Suprapubic skin (tissue), 4 donors: ENCODE data around the gene PRKN. TPM values are rescaled to one million over a fixed set of nuclear protein-coding genes. Genes with fewer than 3 reads are reported as not detected.
"Not testable (repeated sequence)": the region's sequence is repeated elsewhere in the genome, so short reads cannot be mapped to it uniquely, and the experiment has no call there.

ENCODE experiments used
- DNase-seq, 2 donors: peaks; one replicate each; pipeline ENCODE4 v3.0.0-alpha.2; 2019; ENCODE audit warnings: low spot score in 2 of 2
- H3K27ac ChIP-seq: fragments of 200-600 bp; sonication (generic); one replicate; pipeline ENCODE4 v1.5.1; 2019
- H3K27me3 ChIP-seq: fragments of 200-600 bp; sonication (generic); one replicate; pipeline ENCODE4 v1.5.1; 2019
- H3K36me3 ChIP-seq: fragments of 200-600 bp; sonication (generic); one replicate; pipeline ENCODE4 v1.5.1; 2019
- H3K4me1 ChIP-seq: fragments of 200-600 bp; sonication (generic); one replicate; pipeline ENCODE4 v1.5.1; 2019
- H3K4me3 ChIP-seq: fragments of 200-600 bp; sonication (generic); one replicate; pipeline ENCODE4 v1.5.1; 2019; ENCODE audit warnings: mild to moderate bottlenecking
- H3K9me3 ChIP-seq: fragments of 200-600 bp; sonication (generic); one replicate; pipeline ENCODE4 v1.5.1; 2019
- EP300 ChIP-seq: sonication (generic); formaldehyde crosslinking; IDR thresholded peaks from one replicate; pipeline ENCODE4 v1.6.1; 2017; ENCODE audit warnings: antibody characterized with exemption
- POLR2A ChIP-seq, 2 donors: fragments of 450-650 bp; IDR thresholded peaks; one replicate each; pipeline ENCODE4 v1.6.1; 2017; ENCODE audit warnings: antibody characterized with exemption in 2 of 2, mild to moderate bottlenecking in 2 of 2, moderate library complexity in 2 of 2
- POLR2AphosphoS5 ChIP-seq, 3 donors: sonication (generic); formaldehyde crosslinking; IDR thresholded peaks; one replicate each; pipeline ENCODE4 v1.6.1; 2017; ENCODE audit warnings: antibody characterized with exemption in 3 of 3
- WGBS: methylation state at CpG from one replicate; pipeline ENCODE4 v1.1.5; 2018; 5-methylcytosine and 5-hydroxymethylcytosine counted together
- total RNA-seq, 4 donors: library from RNA; depleted of rRNA; stranded (reverse); fragments of >200 nt; gene quantifications; one replicate each; pipeline ENCODE4 v1.1.0, GENCODE V29; 2016
- TF ChIP-seq, protein P1 (sequence below), 2 donors: fragments of 200-600 bp in 1 of 2; fragments of 450-650 bp in 1 of 2; sonication (generic) in 1 of 2; IDR thresholded peaks; one replicate each; pipeline ENCODE4 v1.5.1; 2016 to 2019; ENCODE audit warnings: antibody characterized with exemption in 2 of 2, mild to moderate bottlenecking in 1 of 2, moderate library complexity in 1 of 2

The PRKN gene
- total RNA-seq, 4 donors from 2014 or later = 7.2 to 22.8 (median 14.4) TPM

DNA sequence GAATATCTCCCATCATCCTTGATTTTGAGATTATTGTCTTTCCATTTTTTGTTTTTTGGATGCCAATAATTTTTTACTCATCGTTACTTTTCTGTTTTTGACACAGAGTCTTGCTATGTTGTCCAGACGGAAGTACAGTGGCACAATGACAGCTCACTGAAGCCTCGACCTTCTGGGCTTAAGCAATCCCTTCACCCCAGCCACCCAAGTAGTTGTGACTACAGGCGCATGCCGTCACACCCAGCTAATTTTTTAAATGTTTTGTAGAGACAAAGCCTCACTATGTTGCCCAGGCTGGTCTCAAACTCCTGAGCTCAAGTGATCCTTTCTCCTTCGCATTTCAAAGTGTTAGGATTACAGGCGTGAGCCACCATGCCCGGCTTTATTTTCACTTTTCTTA is 851.3 kb downstream of the PRKN start:
- H3K4me3 ChIP-seq = no peak overlapping the region
- H3K27ac ChIP-seq = no peak overlapping the region
- H3K36me3 ChIP-seq = no peaks in the 10 kb centered on the region
- 92% methylated on average over 8 of the region's 8 CpGs for WGBS
- no peak for DNase-seq
- no peaks in the 10 kb centered on the region for H3K4me1 ChIP-seq
- H3K9me3 ChIP-seq = peaks cover 6% of the 10 kb centered on the region
- H3K27me3 ChIP-seq = no peaks in the 10 kb centered on the region
- TF ChIP-seq, protein P1, sequence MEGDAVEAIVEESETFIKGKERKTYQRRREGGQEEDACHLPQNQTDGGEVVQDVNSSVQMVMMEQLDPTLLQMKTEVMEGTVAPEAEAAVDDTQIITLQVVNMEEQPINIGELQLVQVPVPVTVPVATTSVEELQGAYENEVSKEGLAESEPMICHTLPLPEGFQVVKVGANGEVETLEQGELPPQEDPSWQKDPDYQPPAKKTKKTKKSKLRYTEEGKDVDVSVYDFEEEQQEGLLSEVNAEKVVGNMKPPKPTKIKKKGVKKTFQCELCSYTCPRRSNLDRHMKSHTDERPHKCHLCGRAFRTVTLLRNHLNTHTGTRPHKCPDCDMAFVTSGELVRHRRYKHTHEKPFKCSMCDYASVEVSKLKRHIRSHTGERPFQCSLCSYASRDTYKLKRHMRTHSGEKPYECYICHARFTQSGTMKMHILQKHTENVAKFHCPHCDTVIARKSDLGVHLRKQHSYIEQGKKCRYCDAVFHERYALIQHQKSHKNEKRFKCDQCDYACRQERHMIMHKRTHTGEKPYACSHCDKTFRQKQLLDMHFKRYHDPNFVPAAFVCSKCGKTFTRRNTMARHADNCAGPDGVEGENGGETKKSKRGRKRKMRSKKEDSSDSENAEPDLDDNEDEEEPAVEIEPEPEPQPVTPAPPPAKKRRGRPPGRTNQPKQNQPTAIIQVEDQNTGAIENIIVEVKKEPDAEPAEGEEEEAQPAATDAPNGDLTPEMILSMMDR (IDR thresholded peaks at IDR 0.05) = no peak
- TF ChIP-seq POLR2AphosphoS5 (IDR thresholded peaks at IDR 0.05) = no peak
- no peak for TF ChIP-seq POLR2A (IDR thresholded peaks at IDR 0.05)
- no peak for TF ChIP-seq EP300

DNA sequence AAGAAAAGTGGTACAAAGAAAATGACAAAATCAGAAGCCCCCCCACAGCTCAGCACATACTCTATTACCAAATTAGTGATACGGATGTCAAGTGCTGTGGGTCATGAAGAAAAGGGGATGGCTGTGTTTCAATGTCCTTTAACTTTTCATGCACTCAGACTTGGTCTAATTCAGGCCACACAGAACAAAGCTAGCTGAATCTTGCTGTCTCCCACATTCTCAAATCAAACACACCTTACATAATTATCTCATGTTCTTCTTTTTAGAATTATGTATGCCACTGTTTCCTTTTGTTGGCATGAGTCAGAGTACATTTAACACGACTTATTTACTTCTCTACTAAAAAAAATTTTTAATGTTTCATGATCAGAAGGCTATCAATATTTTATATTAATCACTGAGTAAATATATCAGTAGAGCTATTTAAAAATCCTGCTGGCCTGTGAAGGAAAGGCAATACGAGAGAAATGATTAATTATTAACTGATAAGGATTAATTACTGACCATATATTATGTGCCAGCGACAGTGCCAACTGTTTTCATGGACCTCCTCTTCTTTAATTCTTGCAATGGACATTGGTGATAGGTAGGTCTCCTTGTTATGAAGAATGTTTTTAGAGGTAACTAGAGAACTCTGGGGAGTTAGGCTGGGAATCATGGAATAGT is 857.2 kb downstream of the PRKN start:
- Histone ChIP-seq H3K27me3 (no peaks in the 10 kb centered on the region), H3K9me3 (no peaks in the 10 kb centered on the region), H3K4me3 (no peak overlapping the region), H3K4me1 (no peaks in the 10 kb centered on the region), H3K36me3 (no peaks in the 10 kb centered on the region), H3K27ac (no peak overlapping the region)
- TF ChIP-seq POLR2AphosphoS5 (IDR thresholded peaks at IDR 0.05) = no peak
- no peak for DNase-seq
- 85% methylated on average over 4 of the region's 4 CpGs for WGBS

DNA sequence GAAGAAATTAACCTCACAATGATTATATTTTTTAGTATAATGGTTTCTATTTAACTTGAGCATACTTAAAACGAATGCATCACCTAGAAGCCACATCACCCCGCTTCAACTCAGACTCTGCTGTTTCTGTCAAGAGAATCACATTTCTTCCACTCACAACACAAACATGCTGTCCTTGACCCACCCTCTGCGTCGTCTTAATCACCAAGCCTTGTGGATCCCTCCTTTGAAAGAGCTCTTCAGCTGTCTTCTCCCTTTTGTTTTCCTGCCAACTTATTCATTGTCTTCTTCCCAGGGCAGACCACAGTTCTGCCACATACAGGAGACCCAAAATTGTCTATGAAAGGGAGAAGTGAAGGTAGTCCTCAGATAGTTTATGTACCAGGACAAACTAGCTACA is 858.1 kb downstream of the PRKN start:
- Histone ChIP-seq H3K27me3 (no peaks in the 10 kb centered on the region), H3K4me3 (no peak overlapping the region), H3K36me3 (no peaks in the 10 kb centered on the region), H3K9me3 (no peaks in the 10 kb centered on the region), H3K27ac (no peak overlapping the region), H3K4me1 (no peaks in the 10 kb centered on the region)
- no peak for DNase-seq
- WGBS = 88% methylated on average over 4 of the region's 4 CpGs
- TF ChIP-seq, protein P1 (IDR thresholded peaks at IDR 0.05) = no peak
- no peak for TF ChIP-seq POLR2AphosphoS5 (IDR thresholded peaks at IDR 0.05)
- TF ChIP-seq EP300 = no peak
- TF ChIP-seq POLR2A (IDR thresholded peaks at IDR 0.05) = no peak

DNA sequence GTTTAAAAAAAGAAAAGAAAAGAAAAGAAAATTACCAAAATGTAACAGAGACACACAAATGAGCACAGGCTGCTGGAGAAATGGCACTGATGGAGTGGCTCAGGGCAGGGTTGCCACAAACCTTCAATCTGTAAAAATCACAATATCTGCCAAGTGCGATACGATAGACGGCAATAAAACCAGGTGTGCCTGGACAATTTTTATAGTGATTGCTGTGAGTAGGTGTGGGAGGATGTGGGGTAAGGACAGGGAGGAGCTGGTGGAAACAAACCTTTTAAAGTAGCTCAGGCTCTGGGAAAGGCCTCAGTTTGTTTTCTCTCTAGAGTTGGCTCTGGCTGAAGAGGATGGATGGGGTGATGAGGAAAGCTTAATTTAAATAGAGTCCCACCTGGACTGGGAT is 861.0 kb downstream of the PRKN start:
- no peak overlapping the region for H3K4me3 ChIP-seq
- WGBS = 87% methylated on average over 3 of the region's 3 CpGs
- DNase-seq = no peak
- no peak overlapping the region for H3K27ac ChIP-seq
- no peaks in the 10 kb centered on the region for H3K36me3 ChIP-seq
- no peak for TF ChIP-seq EP300
- TF ChIP-seq, protein P1 (IDR thresholded peaks at IDR 0.05) = no peak
- no peak for TF ChIP-seq POLR2A (IDR thresholded peaks at IDR 0.05)
- TF ChIP-seq POLR2AphosphoS5 (IDR thresholded peaks at IDR 0.05) = no peak
- H3K27me3 ChIP-seq = no peaks in the 10 kb centered on the region
- no peaks in the 10 kb centered on the region for H3K9me3 ChIP-seq
- no peaks in the 10 kb centered on the region for H3K4me1 ChIP-seq

DNA sequence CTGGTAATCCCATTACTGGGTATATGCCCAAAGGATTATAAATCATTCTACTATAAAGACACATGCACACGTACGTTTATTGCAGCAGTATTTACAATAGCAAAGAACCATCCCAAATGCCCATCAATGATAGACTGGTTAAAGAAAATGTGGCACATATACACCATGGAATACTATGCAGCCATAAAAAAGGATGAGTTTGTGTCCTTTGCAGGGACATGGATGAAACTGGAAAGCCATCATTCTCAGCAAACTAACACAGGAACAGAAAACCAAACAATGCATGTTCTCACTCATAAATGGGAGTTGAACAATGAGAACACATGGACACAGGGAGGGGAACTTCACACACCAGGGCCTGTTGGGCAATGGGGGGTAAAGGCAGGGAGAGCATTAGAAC is 866.5 kb downstream of the PRKN start:
- not testable (repeated sequence) for DNase-seq, H3K27ac ChIP-seq, H3K9me3 ChIP-seq, H3K36me3 ChIP-seq, H3K4me3 ChIP-seq, H3K4me1 ChIP-seq, H3K27me3 ChIP-seq
- 45% methylated on average over 2 of the region's 2 CpGs for WGBS

DNA sequence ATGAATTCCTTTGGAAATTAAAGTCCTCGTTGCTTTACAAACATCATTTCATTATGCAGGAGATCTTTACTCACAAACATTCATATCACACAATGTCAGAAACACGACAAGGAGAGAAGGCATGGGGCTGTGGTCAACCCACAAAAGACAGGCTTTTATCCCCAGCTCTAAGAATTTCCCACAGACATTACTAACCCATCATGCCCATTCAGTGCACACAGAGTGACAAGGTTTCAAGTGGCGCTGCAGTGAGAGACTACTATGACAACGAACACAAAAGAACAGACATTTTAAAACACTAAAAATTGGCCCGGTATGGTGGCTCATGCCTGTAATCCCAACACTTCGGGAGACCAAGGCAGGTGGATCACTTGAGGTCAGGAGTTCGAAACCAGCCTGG is 873.9 kb downstream of the PRKN start:
- Histone ChIP-seq H3K9me3 (no peaks in the 10 kb centered on the region), H3K36me3 (no peaks in the 10 kb centered on the region), H3K4me3 (no peak overlapping the region), H3K27me3 (no peaks in the 10 kb centered on the region), H3K27ac (no peak overlapping the region), H3K4me1 (no peaks in the 10 kb centered on the region)
- TF ChIP-seq EP300 (no peak), POLR2A (IDR thresholded peaks at IDR 0.05) (no peak), POLR2AphosphoS5 (IDR thresholded peaks at IDR 0.05) (no peak)
- TF ChIP-seq, protein P1 (IDR thresholded peaks at IDR 0.05) = no peak
- WGBS = 80% methylated on average over 7 of the region's 7 CpGs
- no peak for DNase-seq

DNA sequence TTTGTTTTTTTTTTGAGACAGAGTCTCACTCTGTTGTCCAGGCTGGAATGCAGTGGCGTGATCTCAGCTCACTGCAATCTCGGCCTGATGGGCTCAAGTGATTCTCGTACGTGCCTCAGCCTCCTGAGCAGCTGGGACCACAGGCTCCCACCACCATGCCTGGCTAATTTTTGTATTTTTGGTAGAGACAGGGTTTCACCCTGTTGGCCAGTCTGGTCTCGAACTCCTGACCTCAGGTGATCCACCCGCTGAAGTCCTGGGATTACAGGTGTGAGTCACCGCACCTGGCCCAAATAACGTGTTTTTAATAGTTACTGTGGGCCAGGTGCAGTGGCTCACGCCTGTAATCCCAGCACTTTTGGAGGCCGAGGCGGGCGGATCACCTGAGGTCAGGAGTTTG is 876.1 kb downstream of the PRKN start:
- WGBS = 95% methylated on average over 12 of the region's 12 CpGs
- H3K4me1 ChIP-seq = not testable (repeated sequence)

More for the DNA sequence above, 876.1 kb downstream of the PRKN start:
- H3K27me3 ChIP-seq, H3K4me3 ChIP-seq, H3K27ac ChIP-seq, H3K9me3 ChIP-seq, DNase-seq, H3K36me3 ChIP-seq: not testable (repeated sequence)
